ENCODE data around the gene ZBTB46.
"Not testable (repeated sequence)": the region's sequence is repeated elsewhere in the genome, so short reads cannot be mapped to it uniquely, and the experiment has no call there.

The ZBTB46 gene

GRCh38 chr20:63732118-63733095, 98.7 kb downstream of the ZBTB46 start:
- DNase-seq, result no peak

- DNase-seq, result no peak
Observed at GRCh38 chr20:63731410-63731809, 99.7 kb downstream of the ZBTB46 start.

- DNase-seq, result not testable (repeated sequence)
Observed at GRCh38 chr20:63730189-63730733, 100.8 kb downstream of the ZBTB46 start.

GRCh38 chr20:63722967-63723622, 108.0 kb downstream of the ZBTB46 start:
- not testable (repeated sequence) for DNase-seq

- DNase-seq, result no peak
Observed at GRCh38 chr20:63718996-63719395, 112.1 kb downstream of the ZBTB46 start.

- DNase-seq, result no peak
Observed at GRCh38 chr20:63714858-63715257, 116.2 kb downstream of the ZBTB46 start.

GRCh38 chr20:63712191-63712590, 118.9 kb downstream of the ZBTB46 start:
- no peak for DNase-seq

GRCh38 chr20:63711085-63711645, 119.9 kb downstream of the ZBTB46 start:
- DNase-seq, result no peak

- DNase-seq, result no peak
Observed at GRCh38 chr20:63709149-63709527, 121.9 kb downstream of the ZBTB46 start.

- DNase-seq, result no peak
Observed at GRCh38 chr20:63708301-63709148, 122.5 kb downstream of the ZBTB46 start.

GRCh38 chr20:63707558-63708300, 123.3 kb downstream of the ZBTB46 start, which contains the start of the genes ARFRP1 and ZGPAT:
Gene ARFRP1, minus strand, starts transcription at chr20:63707976. Its CDS starts 885 bp downstream, at chr20:63707091.
Gene ZGPAT, plus strand, starts transcription at chr20:63708039. Its CDS starts 542 bp downstream, at chr20:63708581.
- DNase-seq, result peak; percentile 90

GRCh38 chr20:63706852-63707557, 124.1 kb downstream of the ZBTB46 start:
- peak; percentile 74 for DNase-seq

- no peak for DNase-seq
Observed at GRCh38 chr20:63706027-63706695, 124.9 kb downstream of the ZBTB46 start.

GRCh38 chr20:63705232-63706026, 125.6 kb downstream of the ZBTB46 start:
- no peak for DNase-seq

- DNase-seq, result no peak
Observed at GRCh38 chr20:63704749-63705117, 126.3 kb downstream of the ZBTB46 start.

GRCh38 chr20:63703976-63704748, 126.9 kb downstream of the ZBTB46 start:
- no peak for DNase-seq

GRCh38 chr20:63703471-63703975, 127.5 kb downstream of the ZBTB46 start:
- no peak for DNase-seq

GRCh38 chr20:63702751-63703470, 128.2 kb downstream of the ZBTB46 start:
- DNase-seq, result no peak

Data from stimulated activated CD4-positive, alpha-beta T cell treated with anti-CD3 and anti-CD28 coated beads, Interleukin-15, amount 100 ng/mL, for 24 hours (primary cell).